ENCODE data around the gene VSIG8. TPM values are rescaled to one million over a fixed set of nuclear protein-coding genes. Genes with fewer than 3 reads are reported as not detected.

Gene VSIG8
- total RNA-seq (not detected), total RNA-seq (0 to 0.46 (median 0.06) reads per million in 172 experiments)
- polyA plus RNA-seq (2013, experiment 1 of 2) = 0.04 TPM
- polyA plus RNA-seq (2013, experiment 2 of 2) = 0.04 TPM

GRCh38 chr1:159862557-159862956 lies at the start of gene VSIG8:
TSS of gene VSIG8 (minus strand) at chr1:159862657. CDS start at chr1:159862521, 136 bp downstream.
- H3K4me1 ChIP-seq (ENCODE audit: insufficient read depth, low read length) = peaks cover 6% of the 10 kb centered on the region
- peaks cover 12% of the 10 kb centered on the region for H3K4me1 Mint-ChIP-seq (ENCODE audit: low read depth)
- H3K9me3 Mint-ChIP-seq = no peaks in the 10 kb centered on the region
- H3K27me3 ChIP-seq (ENCODE audit: control insufficient read depth in 1 of 2, insufficient read depth in 2 of 2, low read length in 2 of 2) = no peaks in the 10 kb centered on the region
- DNase-seq (no peak), ATAC-seq (ENCODE audit: poor library complexity) (no peak)
- no peaks in the 10 kb centered on the region for H3K9me3 ChIP-seq (ENCODE audit: control insufficient read depth in 1 of 2, insufficient read depth in 1 of 2, low read length in 2 of 2)
- CTCF ChIA-PET = no interaction called here
- no peak within 1 kb of the TSS for H3K27ac Mint-ChIP-seq
- H3K36me3 ChIP-seq (ENCODE audit: insufficient read depth, low read length) = no peaks in the 10 kb centered on the region
- H3K36me3 Mint-ChIP-seq (ENCODE audit: low read depth) = no peaks in the 10 kb centered on the region
- H3K27ac ChIP-seq (ENCODE audit: low read depth in 1 of 2, low read length in 2 of 2) = no peak within 1 kb of the TSS
- no peak for TF ChIP-seq CTCF (IDR thresholded peaks at IDR 0.05)
- H3K4me3 Mint-ChIP-seq = no peak within 1 kb of the TSS
- POLR2A ChIA-PET = no interaction called here
- no peak within 1 kb of the TSS for H3K4me3 ChIP-seq (ENCODE audit: low read length)
- intact Hi-C loops (cut with DNase I, micrococcal nuclease) = no loop called here
- no peaks in the 10 kb centered on the region for H3K27me3 Mint-ChIP-seq

- CTCF ChIA-PET = interaction anchor here (0.7 to 1.3 kb wide), 2 partner anchors 20 to 131 kb away, joined by 3 read pairs; partner anchors contain the start of gene DUSP23
- POLR2A ChIA-PET = no interaction called here
- DNase-seq = peak in 3 of 14 experiments; percentile 34 to 63 (median 45)
- Mint-ChIP-seq H3K27ac (peak overlapping the region; percentile 89), H3K4me3 (peak overlapping the region; percentile 35), H3K4me1 (ENCODE audit: low read depth) (peaks cover 77% of the 10 kb centered on the region), H3K36me3 (ENCODE audit: low read depth) (peaks cover 15% of the 10 kb centered on the region), H3K27me3 (no peaks in the 10 kb centered on the region), H3K9me3 (no peaks in the 10 kb centered on the region)
- intact Hi-C loops (cut with DNase I, micrococcal nuclease) = no loop called here
- peaks cover 2% of the 10 kb centered on the region for H3K36me3 ChIP-seq (ENCODE audit: insufficient read depth, low read length)
- TF ChIP-seq CTCF (IDR thresholded peaks at IDR 0.05) = no peak
- peak overlapping the region; percentile 81 to 91 for H3K27ac ChIP-seq (ENCODE audit: low read depth in 1 of 2, low read length in 2 of 2)
- ATAC-seq (ENCODE audit: poor library complexity) = no peak
- peaks cover 66% of the 10 kb centered on the region for H3K4me1 ChIP-seq (ENCODE audit: insufficient read depth, low read length)
- H3K4me3 ChIP-seq (ENCODE audit: low read length) = no peak overlapping the region
- no peaks in the 10 kb centered on the region for H3K27me3 ChIP-seq (ENCODE audit: control insufficient read depth in 1 of 2, insufficient read depth in 2 of 2, low read length in 2 of 2)
- no peaks in the 10 kb centered on the region for H3K9me3 ChIP-seq (ENCODE audit: control insufficient read depth in 1 of 2, insufficient read depth in 1 of 2, low read length in 2 of 2)
These were observed 49.0 kb upstream of the VSIG8 start for GRCh38 chr1:159911326-159912070.

GRCh38 chr1:159908031-159908940 lies 45.8 kb upstream of the VSIG8 start:
- Histone ChIP-seq H3K4me3 (ENCODE audit: low read length) (no peak overlapping the region), H3K27me3 (ENCODE audit: control insufficient read depth in 1 of 2, insufficient read depth in 2 of 2, low read length in 2 of 2) (no peaks in the 10 kb centered on the region), H3K9me3 (ENCODE audit: control insufficient read depth in 1 of 2, insufficient read depth in 1 of 2, low read length in 2 of 2) (no peaks in the 10 kb centered on the region), H3K36me3 (ENCODE audit: insufficient read depth, low read length) (no peaks in the 10 kb centered on the region), H3K4me1 (ENCODE audit: insufficient read depth, low read length) (peaks cover 48% of the 10 kb centered on the region), H3K27ac (ENCODE audit: low read depth in 1 of 2, low read length in 2 of 2) (no peak overlapping the region)
- ChIA-PET CTCF (interaction anchor here (0.9 to 1.5 kb wide), 5 partner anchors 7 to 110 kb away, joined by 3 to 5 read pairs (median 3); partner anchors contain the start of gene TAGLN2), POLR2A (no interaction called here)
- Mint-ChIP-seq H3K27me3 (no peaks in the 10 kb centered on the region), H3K4me3 (no peak overlapping the region), H3K9me3 (no peaks in the 10 kb centered on the region), H3K36me3 (ENCODE audit: low read depth) (no peaks in the 10 kb centered on the region), H3K27ac (no peak overlapping the region), H3K4me1 (ENCODE audit: low read depth) (peaks cover 47% of the 10 kb centered on the region)
- intact Hi-C loops (cut with DNase I, micrococcal nuclease) = no loop called here
- DNase-seq (peak in 1 of 14 experiments; percentile 11), ATAC-seq (ENCODE audit: poor library complexity) (no peak)
- TF ChIP-seq CTCF (IDR thresholded peaks at IDR 0.05) = no peak

All from CD4-positive, alpha-beta T cell (primary cell).